Activated CD4-positive, alpha-beta T cell treated with anti-CD3 and anti-CD28 coated beads, Interleukin-2, amount 10 ng/mL, durations not matched to agents 24 days and 14 days (primary cell): ENCODE data around the gene DCDC2. TPM values are rescaled to one million over a fixed set of nuclear protein-coding genes. Genes with fewer than 3 reads are reported as not detected.
"Not testable (repeated sequence)": the region's sequence is repeated elsewhere in the genome, so short reads cannot be mapped to it uniquely, and the experiment has no call there.

Experiments used
- DNase-seq: peaks from one replicate; pipeline ENCODE4 v3.0.0; 2022
- H3K27ac Mint-ChIP-seq: one replicate; pipeline ENCODE4 v1.8.0; 2022; ENCODE audit warnings: mild to moderate bottlenecking, mixed read lengths
- H3K27me3 Mint-ChIP-seq: one replicate; pipeline ENCODE4 v1.8.0; 2022; ENCODE audit warnings: mixed read lengths
- H3K36me3 Mint-ChIP-seq: one replicate; pipeline ENCODE4 v1.8.0; 2022; ENCODE audit warnings: low read depth, mild to moderate bottlenecking, mixed read lengths
- H3K4me1 Mint-ChIP-seq: one replicate; pipeline ENCODE4 v1.8.0; 2021; ENCODE audit warnings: mixed read lengths
- H3K4me3 Mint-ChIP-seq: one replicate; pipeline ENCODE4 v1.8.0; 2022; ENCODE audit warnings: mild to moderate bottlenecking, moderate library complexity, mixed read lengths
- H3K9me3 Mint-ChIP-seq: one replicate; pipeline ENCODE4 v1.8.0; 2021; ENCODE audit warnings: mixed read lengths
- intact Hi-C: fragments of 100-400 bp; cut with micrococcal nuclease; formaldehyde crosslinking; loops from one replicate; pipeline ENCODE4 v1.15.1; 2023
- total RNA-seq: library from RNA; stranded (reverse); gene quantifications from 2 replicates; pipeline ENCODE4 v1.2.3, GENCODE V29; 2022

DCDC2 gene
- total RNA-seq, 1 donor from 2014 or later = not detected

DNA sequence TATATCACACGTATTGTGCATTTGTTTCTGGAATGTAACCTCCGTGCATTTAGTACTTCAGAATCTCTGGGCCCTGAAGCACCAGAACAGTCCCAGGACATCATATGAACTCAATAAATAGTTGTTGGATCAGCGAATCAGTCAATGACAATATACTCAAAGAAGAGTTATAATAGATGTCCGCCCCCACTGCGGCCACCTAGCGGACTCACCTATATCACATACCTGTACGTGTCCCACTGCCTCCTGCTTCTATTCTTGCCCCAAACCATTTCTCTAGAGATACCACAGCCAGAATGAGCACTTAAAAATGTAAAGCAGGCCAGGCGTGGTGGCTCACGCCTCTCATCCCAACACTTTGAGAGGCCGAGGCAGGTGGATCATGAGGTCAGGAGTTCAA is 73.9 kb downstream of the DCDC2 start:
- Mint-ChIP-seq H3K4me1 (peaks cover 4% of the 10 kb centered on the region), H3K9me3 (no peaks in the 10 kb centered on the region), H3K27me3 (peaks cover 6% of the 10 kb centered on the region), H3K27ac (no peak overlapping the region), H3K4me3 (no peak overlapping the region), H3K36me3 (no peaks in the 10 kb centered on the region)
- no peak for DNase-seq
- intact Hi-C loops = no loop called here

DNA sequence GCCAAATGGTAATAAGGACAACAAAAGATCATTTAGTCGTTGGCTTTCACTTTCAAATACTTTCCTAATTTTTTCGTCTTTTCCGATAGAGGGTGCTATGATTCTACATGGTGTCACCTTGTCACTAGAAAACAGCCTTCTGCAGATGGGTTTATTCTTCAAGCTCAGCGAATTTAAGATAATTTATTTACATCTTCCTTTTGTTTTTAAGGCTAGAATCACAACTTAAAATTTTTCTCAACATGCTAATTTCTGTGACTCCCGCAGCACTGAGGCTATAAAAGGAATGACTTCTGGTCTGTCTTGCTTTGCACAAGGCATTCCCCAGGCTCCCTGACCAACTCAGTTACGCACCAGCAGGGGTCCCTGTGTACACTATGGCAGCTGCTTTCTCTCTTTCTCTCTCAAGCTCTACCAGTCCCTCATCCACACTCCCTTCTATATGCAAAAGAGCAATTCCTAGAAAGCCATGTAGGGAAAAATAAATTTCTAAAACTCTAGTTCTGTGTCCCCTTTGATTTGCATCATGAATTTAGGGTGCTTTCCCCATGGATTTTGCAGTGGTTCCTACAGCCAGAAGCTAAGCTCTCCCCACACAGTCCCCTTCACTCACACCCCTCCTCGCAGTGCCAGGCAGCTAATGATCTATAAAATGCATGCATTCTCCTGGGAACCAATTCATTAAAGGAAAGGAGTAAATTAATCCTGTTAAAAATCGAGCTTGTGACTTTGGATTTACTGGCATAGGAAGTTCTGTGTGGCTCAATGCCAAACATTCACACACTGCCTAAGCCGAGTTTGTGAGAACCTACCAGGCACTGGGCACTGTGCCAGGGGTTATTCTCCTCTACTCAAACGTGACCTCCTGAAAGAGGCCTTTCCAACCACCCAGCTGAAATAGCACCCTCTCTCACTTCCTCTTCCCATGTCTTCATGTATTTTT is 74.5 kb downstream of the DCDC2 start:
- peaks cover 4% of the 10 kb centered on the region for H3K4me1 Mint-ChIP-seq
- no peaks in the 10 kb centered on the region for H3K36me3 Mint-ChIP-seq
- H3K27ac Mint-ChIP-seq = no peak overlapping the region
- peaks cover 6% of the 10 kb centered on the region for H3K27me3 Mint-ChIP-seq
- peak; percentile 64 for DNase-seq
- intact Hi-C loops = loop anchor here (1.0 kb wide), 1 partner anchor 76 kb away; no protein-coding TSS in a partner anchor
- H3K9me3 Mint-ChIP-seq = no peaks in the 10 kb centered on the region
- H3K4me3 Mint-ChIP-seq = no peak overlapping the region

DNA sequence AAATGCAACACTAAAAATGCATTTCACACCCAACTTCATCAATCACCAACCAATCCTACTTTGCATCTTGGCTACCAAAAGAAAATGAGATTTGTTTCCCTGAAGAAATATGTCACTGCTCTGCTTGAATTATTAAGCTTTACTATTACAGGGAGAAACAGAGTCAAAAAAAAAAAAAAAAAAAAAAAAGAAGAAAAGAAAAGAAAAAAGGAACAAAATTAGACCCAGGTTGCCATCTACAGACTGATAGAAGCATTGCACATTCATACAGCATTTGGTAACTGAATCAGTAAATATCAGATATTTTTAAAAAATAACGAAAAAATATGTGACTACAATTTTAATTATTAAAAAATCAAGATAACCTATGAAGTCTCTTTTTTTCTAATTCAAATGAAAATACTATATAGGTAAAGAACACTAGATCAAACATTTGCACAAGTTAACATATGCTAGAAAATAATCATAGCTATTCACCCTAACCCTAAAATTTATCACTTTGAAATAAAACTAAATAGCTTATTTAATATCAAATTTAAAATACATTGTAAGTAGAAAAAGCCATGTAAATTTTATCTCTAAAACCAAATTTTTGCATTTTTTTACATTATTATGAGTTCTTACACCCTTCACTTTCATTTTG is 83.3 kb downstream of the DCDC2 start:
- H3K4me3 Mint-ChIP-seq = no peak overlapping the region
- H3K36me3 Mint-ChIP-seq = no peaks in the 10 kb centered on the region
- no peak overlapping the region for H3K27ac Mint-ChIP-seq
- peaks cover 13% of the 10 kb centered on the region for H3K27me3 Mint-ChIP-seq
- intact Hi-C loops = no loop called here
- H3K9me3 Mint-ChIP-seq = no peaks in the 10 kb centered on the region
- no peak for DNase-seq
- no peaks in the 10 kb centered on the region for H3K4me1 Mint-ChIP-seq

DNA sequence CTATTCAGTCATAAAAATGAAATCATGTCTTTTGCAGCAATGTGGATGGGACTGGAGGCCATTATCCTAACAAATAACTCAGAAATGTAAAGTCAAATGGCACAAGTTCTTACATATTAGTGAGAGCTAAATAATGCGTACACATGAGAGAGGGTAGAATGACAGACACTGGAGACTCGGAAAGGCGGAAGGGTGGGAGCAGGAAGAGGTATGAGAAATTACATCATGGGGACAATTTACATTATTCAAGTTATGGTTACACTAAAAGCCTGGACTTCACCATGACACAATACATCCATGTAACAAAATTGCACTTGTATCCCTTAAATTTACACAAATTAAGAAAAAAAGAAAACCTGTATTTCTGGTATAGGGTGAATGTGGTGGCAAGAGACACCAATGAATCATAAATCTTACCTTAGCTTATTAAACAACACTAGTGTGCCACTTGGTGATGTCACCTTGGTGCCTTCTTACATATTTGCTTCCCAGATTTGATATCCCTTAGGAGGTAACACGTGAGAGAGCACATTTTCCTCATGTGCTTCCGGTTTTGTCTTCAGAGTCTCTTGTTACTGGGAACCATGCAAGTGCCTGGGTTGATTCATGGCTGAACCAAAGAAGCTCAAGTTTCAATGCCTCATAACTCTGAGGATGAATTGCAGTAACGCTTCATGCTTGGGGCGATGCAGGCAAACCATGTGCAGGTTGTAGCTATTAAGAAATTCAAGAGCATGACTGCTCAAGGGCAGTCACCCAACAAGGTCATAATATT is 84.6 kb downstream of the DCDC2 start:
- Mint-ChIP-seq H3K9me3 (no peaks in the 10 kb centered on the region), H3K27me3 (peaks cover 13% of the 10 kb centered on the region), H3K27ac (no peak overlapping the region), H3K4me1 (no peaks in the 10 kb centered on the region), H3K36me3 (no peaks in the 10 kb centered on the region), H3K4me3 (no peak overlapping the region)
- intact Hi-C loops = no loop called here
- no peak for DNase-seq

DNA sequence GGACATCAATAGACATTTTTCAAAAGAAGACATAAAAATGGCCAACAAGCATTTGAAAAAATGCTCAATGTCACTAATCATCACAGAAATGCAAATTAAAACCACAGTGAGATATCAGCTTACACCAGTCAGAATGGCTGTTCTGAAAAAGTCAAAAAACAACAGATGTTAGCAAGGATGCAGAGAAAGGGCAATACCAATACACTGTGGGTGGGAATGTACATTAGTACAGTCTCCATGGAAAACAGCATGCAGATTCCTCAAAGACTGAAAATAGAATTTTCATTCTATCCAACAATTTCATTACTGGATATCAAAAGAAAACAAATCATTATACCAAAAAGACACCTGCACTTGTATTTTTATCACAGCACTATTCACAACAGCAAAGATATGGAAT is 85.3 kb downstream of the DCDC2 start:
- DNase-seq = no peak
- intact Hi-C loops = no loop called here

DNA sequence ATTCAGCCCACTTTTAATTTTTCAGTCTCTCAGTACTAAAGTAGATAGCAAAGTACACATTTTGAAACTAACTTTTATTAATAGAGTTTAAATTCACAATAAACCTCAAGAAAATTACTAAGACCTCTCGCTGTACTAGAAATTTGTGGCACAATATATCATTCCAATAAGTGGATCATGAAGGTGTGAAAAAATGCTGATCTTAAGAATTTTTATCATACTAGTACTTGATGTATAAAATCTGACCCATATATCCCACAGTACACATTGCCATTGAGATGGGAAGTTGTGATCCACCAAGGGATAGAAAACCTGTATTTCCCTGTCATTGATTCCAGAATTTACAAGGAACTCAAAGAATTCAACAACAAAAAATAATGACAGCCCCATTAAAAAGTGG is 85.7 kb downstream of the DCDC2 start:
- Mint-ChIP-seq H3K4me3 (no peak overlapping the region), H3K4me1 (no peaks in the 10 kb centered on the region)

More for the DNA sequence above, 85.3 kb downstream of the DCDC2 start:
- H3K27ac Mint-ChIP-seq = no peak overlapping the region
- no peaks in the 10 kb centered on the region for H3K36me3 Mint-ChIP-seq
- H3K4me3 Mint-ChIP-seq = no peak overlapping the region
- no peaks in the 10 kb centered on the region for H3K4me1 Mint-ChIP-seq
- H3K27me3 Mint-ChIP-seq = peaks cover 13% of the 10 kb centered on the region
- H3K9me3 Mint-ChIP-seq = no peaks in the 10 kb centered on the region

DNA sequence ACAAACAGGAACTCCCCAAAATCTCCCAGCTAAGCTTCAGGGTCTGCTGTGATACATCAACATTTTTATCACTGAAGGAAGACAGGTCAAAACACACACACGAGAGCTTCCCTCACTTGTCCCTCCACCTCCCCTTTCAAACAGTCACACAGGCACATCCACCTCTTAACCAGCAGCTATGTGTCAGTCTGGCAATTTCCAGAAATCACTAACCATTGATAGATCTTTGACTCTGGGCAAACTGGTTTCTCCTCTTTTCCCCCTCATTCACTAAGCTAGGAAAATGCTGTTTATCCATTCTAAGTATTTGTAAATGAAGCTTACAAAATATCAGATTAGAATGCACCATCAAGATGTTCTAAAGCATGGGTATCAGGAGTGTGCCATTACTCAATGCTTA is 87.8 kb downstream of the DCDC2 start:
- Mint-ChIP-seq H3K27me3 (peaks cover 12% of the 10 kb centered on the region), H3K9me3 (no peaks in the 10 kb centered on the region), H3K36me3 (no peaks in the 10 kb centered on the region), H3K4me1 (no peaks in the 10 kb centered on the region), H3K4me3 (no peak overlapping the region), H3K27ac (no peak overlapping the region)
- intact Hi-C loops = no loop called here
- no peak for DNase-seq

More for the DNA sequence above, 85.7 kb downstream of the DCDC2 start:
- Mint-ChIP-seq H3K27me3 (peaks cover 13% of the 10 kb centered on the region), H3K9me3 (no peaks in the 10 kb centered on the region), H3K27ac (no peak overlapping the region), H3K36me3 (no peaks in the 10 kb centered on the region)
- intact Hi-C loops = no loop called here
- no peak for DNase-seq

DNA sequence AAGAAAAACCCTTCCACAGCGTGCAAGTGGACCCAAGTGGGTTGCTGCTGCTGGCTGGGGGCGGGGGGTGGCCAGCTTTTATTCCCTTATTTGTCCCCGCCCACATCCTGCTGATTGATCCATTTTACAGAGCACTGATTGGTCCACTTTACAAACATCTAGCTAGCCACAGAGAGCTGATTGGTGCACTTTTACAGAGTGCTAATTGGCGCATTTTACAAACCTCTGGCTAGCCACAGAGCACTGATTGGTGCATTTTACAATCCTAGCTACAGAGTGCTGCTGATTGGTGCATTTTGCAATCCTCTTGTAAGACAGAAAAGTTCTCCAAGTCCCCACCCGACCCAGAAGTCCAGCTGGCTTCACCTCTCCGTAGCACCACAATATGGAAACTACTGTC is 99.6 kb downstream of the DCDC2 start:
- H3K4me3 Mint-ChIP-seq, H3K27ac Mint-ChIP-seq, H3K27me3 Mint-ChIP-seq, H3K4me1 Mint-ChIP-seq, H3K36me3 Mint-ChIP-seq, H3K9me3 Mint-ChIP-seq, DNase-seq, intact Hi-C loops: not testable (repeated sequence)

DNA sequence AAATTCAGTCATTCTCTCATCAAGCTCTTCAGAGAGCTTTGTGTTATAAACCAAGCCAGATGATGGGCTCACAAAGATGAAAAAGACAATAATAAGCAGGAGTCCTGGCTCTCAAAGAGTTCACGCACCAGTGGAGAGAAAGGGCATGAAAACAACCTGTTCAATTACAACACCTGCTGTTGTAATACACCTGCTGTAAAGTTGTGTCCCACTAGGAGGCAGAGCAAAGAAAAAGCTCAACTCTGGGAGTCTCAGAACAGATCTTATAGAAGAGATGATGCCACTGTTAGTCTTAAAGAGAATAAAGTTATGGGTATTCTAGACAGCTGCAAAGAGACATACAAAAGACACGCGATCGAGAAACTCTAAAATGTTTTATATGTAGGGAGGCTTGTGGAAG is 100.6 kb downstream of the DCDC2 start:
- Mint-ChIP-seq H3K36me3 (no peaks in the 10 kb centered on the region), H3K27me3 (peaks cover 2% of the 10 kb centered on the region), H3K27ac (no peak overlapping the region), H3K4me3 (no peak overlapping the region), H3K4me1 (no peaks in the 10 kb centered on the region), H3K9me3 (no peaks in the 10 kb centered on the region)
- intact Hi-C loops = no loop called here
- no peak for DNase-seq

DNA sequence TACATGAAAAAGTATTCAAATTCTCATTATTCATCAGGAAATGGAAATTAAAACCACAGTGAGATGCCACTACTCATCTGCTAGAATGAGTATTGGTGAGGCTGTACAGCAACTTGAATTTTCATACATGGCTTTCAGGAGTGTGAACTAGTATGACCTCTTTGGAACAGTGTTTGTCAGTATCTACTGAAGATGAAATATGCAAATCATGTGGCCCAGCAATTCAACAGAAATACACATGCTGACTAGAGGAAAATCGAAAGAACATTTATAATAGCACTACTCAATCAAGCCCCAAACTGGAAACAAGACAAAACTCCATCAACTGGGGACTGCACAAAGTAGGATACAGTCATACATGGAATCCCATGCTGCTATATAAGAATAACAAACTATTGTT is 102.2 kb downstream of the DCDC2 start:
- Mint-ChIP-seq H3K4me3 (no peak overlapping the region), H3K9me3 (no peaks in the 10 kb centered on the region), H3K4me1 (no peaks in the 10 kb centered on the region), H3K36me3 (no peaks in the 10 kb centered on the region), H3K27me3 (no peaks in the 10 kb centered on the region), H3K27ac (no peak overlapping the region)
- intact Hi-C loops = no loop called here
- DNase-seq = no peak

DNA sequence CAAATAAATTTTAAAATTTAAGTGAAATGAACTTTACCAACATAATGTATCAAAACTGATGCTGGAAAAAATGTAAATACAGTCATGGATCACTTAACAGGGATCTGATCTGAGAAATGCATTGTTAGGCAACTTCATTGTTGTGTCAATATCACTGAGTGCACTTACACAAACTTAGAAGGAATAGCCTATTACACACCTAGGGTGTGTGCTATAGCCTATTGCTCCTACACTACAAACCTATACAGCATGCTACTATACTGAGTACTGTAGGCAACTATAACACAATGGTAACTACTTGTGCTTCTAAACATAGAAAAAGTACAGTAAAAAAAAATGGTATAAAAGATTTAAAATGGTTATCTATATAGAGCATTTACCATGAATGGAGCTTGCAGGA is 104.5 kb downstream of the DCDC2 start:
- no peaks in the 10 kb centered on the region for H3K27me3 Mint-ChIP-seq
- DNase-seq = no peak
- no peak overlapping the region for H3K27ac Mint-ChIP-seq
- no peaks in the 10 kb centered on the region for H3K9me3 Mint-ChIP-seq
- no peak overlapping the region for H3K4me3 Mint-ChIP-seq
- no peaks in the 10 kb centered on the region for H3K4me1 Mint-ChIP-seq
- H3K36me3 Mint-ChIP-seq = no peaks in the 10 kb centered on the region
- intact Hi-C loops = no loop called here

DNA sequence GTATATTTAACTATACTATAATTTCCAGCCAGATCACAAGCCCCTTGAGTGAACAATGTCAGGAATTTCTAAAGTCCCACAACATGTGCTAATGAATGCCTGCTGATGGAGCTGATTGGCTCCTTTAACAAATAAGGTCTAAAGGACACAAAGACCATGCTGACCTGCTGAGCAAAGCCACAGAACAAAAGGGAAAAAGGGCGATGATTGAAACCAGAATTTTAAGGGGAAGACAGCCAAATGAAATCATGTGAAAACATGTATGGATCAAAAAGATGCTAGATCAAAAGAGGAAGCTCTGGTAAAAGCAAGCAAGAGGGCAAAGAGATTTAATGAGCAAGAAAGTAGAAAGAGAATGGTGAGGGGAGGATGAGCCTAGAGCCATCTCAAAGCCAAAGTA is 105.6 kb downstream of the DCDC2 start:
- Mint-ChIP-seq H3K9me3 (no peaks in the 10 kb centered on the region), H3K4me3 (no peak overlapping the region), H3K4me1 (no peaks in the 10 kb centered on the region), H3K27me3 (no peaks in the 10 kb centered on the region), H3K36me3 (no peaks in the 10 kb centered on the region), H3K27ac (no peak overlapping the region)
- intact Hi-C loops = no loop called here
- DNase-seq = no peak

DNA sequence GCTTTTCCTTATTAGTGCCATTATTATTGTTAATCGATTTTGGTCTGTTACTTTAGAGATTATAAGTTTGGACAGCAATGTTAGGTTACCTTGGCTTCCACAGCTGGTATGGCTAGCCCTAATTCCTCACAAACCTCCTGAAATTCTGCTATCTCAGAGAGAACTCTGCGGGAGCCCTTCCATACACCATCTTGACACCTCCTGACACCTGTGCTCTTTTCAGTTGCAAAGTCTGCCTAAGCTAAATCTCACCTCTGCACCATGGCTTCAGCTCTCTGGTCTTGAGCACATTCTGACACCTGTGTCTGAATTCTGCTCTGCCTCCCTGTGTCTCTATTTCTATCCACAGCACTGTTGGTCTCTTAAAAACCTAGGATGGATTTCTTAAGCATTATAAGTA is 106.5 kb downstream of the DCDC2 start:
- no peaks in the 10 kb centered on the region for H3K27me3 Mint-ChIP-seq
- H3K9me3 Mint-ChIP-seq = no peaks in the 10 kb centered on the region
- H3K4me3 Mint-ChIP-seq = no peak overlapping the region

DNA sequence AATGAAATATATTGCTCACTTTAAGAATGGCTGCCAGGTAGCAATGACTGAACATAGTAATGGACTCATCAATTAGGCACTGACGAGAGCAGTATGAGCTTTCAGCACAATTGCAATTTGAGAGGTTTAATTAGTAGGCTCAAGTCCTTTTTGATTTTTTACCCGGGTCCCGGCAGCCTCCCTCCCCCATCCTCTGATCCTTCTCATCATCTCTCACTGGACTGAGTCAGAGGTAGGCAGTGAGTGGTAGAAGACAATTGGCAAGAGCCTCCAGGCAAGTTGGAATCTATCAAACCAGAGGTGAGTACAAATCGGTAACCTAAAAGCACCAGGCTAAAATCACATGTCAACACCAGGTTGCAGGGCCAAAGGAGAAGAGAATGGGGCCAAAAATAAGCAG is 107.9 kb downstream of the DCDC2 start:
- no peaks in the 10 kb centered on the region for H3K4me1 Mint-ChIP-seq
- H3K4me3 Mint-ChIP-seq = no peak overlapping the region
- H3K27ac Mint-ChIP-seq = no peak overlapping the region
- H3K9me3 Mint-ChIP-seq = no peaks in the 10 kb centered on the region
- no peaks in the 10 kb centered on the region for H3K36me3 Mint-ChIP-seq
- H3K27me3 Mint-ChIP-seq = no peaks in the 10 kb centered on the region
- DNase-seq = no peak
- intact Hi-C loops = no loop called here

More for the DNA sequence above, 106.5 kb downstream of the DCDC2 start:
- H3K4me1 Mint-ChIP-seq = no peaks in the 10 kb centered on the region
- intact Hi-C loops = no loop called here
- H3K27ac Mint-ChIP-seq = no peak overlapping the region
- no peaks in the 10 kb centered on the region for H3K36me3 Mint-ChIP-seq
- DNase-seq = no peak
